ENCODE measurements around the gene VSTM4.

GRCh38 chr10:49112851-49113250 lies 2.5 kb downstream of the VSTM4 start:
- TF ChIP-seq POLR2A (IDR thresholded peaks at IDR 0.05; ENCODE audit: low read depth, low read length) = no peak
- no peak for TF ChIP-seq TAF1 (IDR thresholded peaks at IDR 0.05; ENCODE audit: low read depth, low read length)
- no peak for TF ChIP-seq POLR2AphosphoS5 (IDR thresholded peaks at IDR 0.05; ENCODE audit: low read depth, low read length)
- TF ChIP-seq PAX5 (IDR thresholded peaks at IDR 0.05; ENCODE audit: insufficient read depth, low read length, severe bottlenecking) = no peak
- no peak for TF ChIP-seq SPI1 (IDR thresholded peaks at IDR 0.05; ENCODE audit: low read depth, low read length)
- TF ChIP-seq POU2F2 (IDR thresholded peaks at IDR 0.05; ENCODE audit: low read depth, low read length) = no peak
